GM21529 (cell line): ENCODE data around the gene CCDC182.

ENCODE experiments used
- ATAC-seq: cut with Tn5 transposase; IDR thresholded peaks from one replicate; pipeline ENCODE4 v1.9.1; 2021; ENCODE audit not compliant: unreplicated experiment

The CCDC182 gene

GRCh38 chr17:57730026-57730701 is 14.9 kb downstream of the CCDC182 start:
- no peak for ATAC-seq

- no peak for ATAC-seq
Observed at GRCh38 chr17:57727630-57728175, 17.4 kb downstream of the CCDC182 start.

GRCh38 chr17:57726838-57727237 is 18.3 kb downstream of the CCDC182 start:
- ATAC-seq = no peak

GRCh38 chr17:57726213-57726790 is 18.8 kb downstream of the CCDC182 start:
- ATAC-seq = no peak

GRCh38 chr17:57724729-57725125 is 20.4 kb downstream of the CCDC182 start:
- ATAC-seq = no peak

- peak; percentile 92 for ATAC-seq
Observed at GRCh38 chr17:57724026-57724728, 20.9 kb downstream of the CCDC182 start.

- ATAC-seq = no peak
Observed at GRCh38 chr17:57723427-57724025, 21.6 kb downstream of the CCDC182 start.

GRCh38 chr17:57722704-57723043 is 22.4 kb downstream of the CCDC182 start:
- ATAC-seq = no peak

- ATAC-seq = no peak
Observed at GRCh38 chr17:57721967-57722703, 23.0 kb downstream of the CCDC182 start.

- ATAC-seq = no peak
Observed at GRCh38 chr17:57720386-57721035, 24.6 kb downstream of the CCDC182 start.

GRCh38 chr17:57718878-57719277 is 26.2 kb downstream of the CCDC182 start:
- ATAC-seq = no peak

GRCh38 chr17:57715981-57716380 is 29.1 kb downstream of the CCDC182 start:
- ATAC-seq = no peak

GRCh38 chr17:57714665-57715180 is 30.4 kb downstream of the CCDC182 start:
- ATAC-seq = no peak

- ATAC-seq = no peak
Observed at GRCh38 chr17:57713140-57713539, 32.0 kb downstream of the CCDC182 start.

GRCh38 chr17:57708410-57708809 is 36.7 kb downstream of the CCDC182 start:
- no peak for ATAC-seq

GRCh38 chr17:57707892-57708291 is 37.2 kb downstream of the CCDC182 start:
- no peak for ATAC-seq

- ATAC-seq = no peak
Observed at GRCh38 chr17:57706761-57707160, 38.3 kb downstream of the CCDC182 start.

GRCh38 chr17:57705921-57706695 is 39.0 kb downstream of the CCDC182 start:
- ATAC-seq = no peak

GRCh38 chr17:57704448-57704847 is 40.7 kb downstream of the CCDC182 start:
- ATAC-seq = no peak

- no peak for ATAC-seq
Observed at GRCh38 chr17:57703273-57703672, 41.8 kb downstream of the CCDC182 start.
